HEK293T (cell line): ENCODE data around the gene ADORA1.

ENCODE experiments used
- ARNT ChIP-seq: fragments of 450-650 bp; IDR thresholded peaks from 2 replicates; pipeline ENCODE4 v1.6.1; 2017; ENCODE audit warnings: mild to moderate bottlenecking
- BHLHE40 ChIP-seq: fragments of 450-650 bp; IDR thresholded peaks from 2 replicates; pipeline ENCODE4 v1.6.1; 2016; ENCODE audit warnings: mild to moderate bottlenecking, moderate library complexity, borderline replicate concordance
- ELF4 ChIP-seq: fragments of 450-650 bp; IDR thresholded peaks from 2 replicates; pipeline ENCODE4 v1.6.1; 2017; ENCODE audit warnings: antibody characterized with exemption
- FOXA1 ChIP-seq: fragments of 450-650 bp; IDR thresholded peaks from 2 replicates; pipeline ENCODE4 v1.6.1; 2016; ENCODE audit warnings: mild to moderate bottlenecking
- FOXK2 ChIP-seq: fragments of 450-650 bp; IDR thresholded peaks from 2 replicates; pipeline ENCODE4 v1.6.1; 2016; ENCODE audit warnings: mild to moderate bottlenecking
- FOXM1 ChIP-seq: fragments of 450-650 bp; IDR thresholded peaks from 2 replicates; pipeline ENCODE4 v1.6.1; 2017; ENCODE audit warnings: mild to moderate bottlenecking, borderline replicate concordance
- HDGF ChIP-seq: fragments of 450-650 bp; IDR thresholded peaks from 2 replicates; pipeline ENCODE4 v1.6.1; 2017; ENCODE audit warnings: antibody characterized with exemption, borderline replicate concordance
- L3MBTL2 ChIP-seq: fragments of 450-650 bp; conservative IDR thresholded peaks from 2 replicates; pipeline ENCODE4 v1.6.1; 2016; ENCODE audit warnings: mild to moderate bottlenecking
- NFRKB ChIP-seq: fragments of 450-650 bp; IDR thresholded peaks from 2 replicates; pipeline ENCODE4 v1.6.1; 2016; ENCODE audit warnings: mild to moderate bottlenecking, moderate library complexity
- SP1 ChIP-seq: fragments of 450-650 bp; IDR thresholded peaks from 2 replicates; pipeline ENCODE4 v1.6.1; 2017
- SUZ12 ChIP-seq: fragments of 450-650 bp; IDR thresholded peaks from 2 replicates; pipeline ENCODE4 v1.6.1; 2016; ENCODE audit warnings: mild to moderate bottlenecking
- TARDBP ChIP-seq: fragments of 450-650 bp; IDR thresholded peaks from 2 replicates; pipeline ENCODE4 v1.6.1; 2016
- ZNF384 ChIP-seq: fragments of 450-650 bp; IDR thresholded peaks from 2 replicates; pipeline ENCODE4 v1.6.1; 2016
- TF ChIP-seq, protein P1 (sequence below): fragments of 450-650 bp; IDR thresholded peaks from 2 replicates; pipeline ENCODE4 v1.6.1; 2016

GRCh38 chr1:203184467-203184866 is 56.9 kb downstream of the ADORA1 start:
- TF ChIP-seq SUZ12 (no peak), ARNT (no peak), FOXA1 (no peak), BHLHE40 (no peak), SP1 (no peak), NFRKB (no peak), FOXM1 (no peak), ZNF384 (no peak), TARDBP (no peak), FOXK2 (no peak), HDGF (no peak), ELF4 (no peak), L3MBTL2 (no peak)
- TF ChIP-seq, protein P1, sequence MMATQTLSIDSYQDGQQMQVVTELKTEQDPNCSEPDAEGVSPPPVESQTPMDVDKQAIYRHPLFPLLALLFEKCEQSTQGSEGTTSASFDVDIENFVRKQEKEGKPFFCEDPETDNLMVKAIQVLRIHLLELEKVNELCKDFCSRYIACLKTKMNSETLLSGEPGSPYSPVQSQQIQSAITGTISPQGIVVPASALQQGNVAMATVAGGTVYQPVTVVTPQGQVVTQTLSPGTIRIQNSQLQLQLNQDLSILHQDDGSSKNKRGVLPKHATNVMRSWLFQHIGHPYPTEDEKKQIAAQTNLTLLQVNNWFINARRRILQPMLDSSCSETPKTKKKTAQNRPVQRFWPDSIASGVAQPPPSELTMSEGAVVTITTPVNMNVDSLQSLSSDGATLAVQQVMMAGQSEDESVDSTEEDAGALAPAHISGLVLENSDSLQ = no peak
